Hepatocyte (in vitro differentiated cells): Measurements from ENCODE around the gene OSBP2.

Experiments used
- CTCF ChIP-seq: fragments of 200-600 bp; sonication (generic); IDR thresholded peaks from 2 replicates; pipeline ENCODE4 v1.5.1; 2016; ENCODE audit warnings: antibody characterized with exemption, mild to moderate bottlenecking; ENCODE audit not compliant: poor library complexity
- EZH2 ChIP-seq: fragments of 200-600 bp; sonication (generic); IDR thresholded peaks from 2 replicates; pipeline ENCODE4 v1.6.1; 2016; ENCODE audit warnings: antibody characterized with exemption, mild to moderate bottlenecking, borderline replicate concordance

DNA sequence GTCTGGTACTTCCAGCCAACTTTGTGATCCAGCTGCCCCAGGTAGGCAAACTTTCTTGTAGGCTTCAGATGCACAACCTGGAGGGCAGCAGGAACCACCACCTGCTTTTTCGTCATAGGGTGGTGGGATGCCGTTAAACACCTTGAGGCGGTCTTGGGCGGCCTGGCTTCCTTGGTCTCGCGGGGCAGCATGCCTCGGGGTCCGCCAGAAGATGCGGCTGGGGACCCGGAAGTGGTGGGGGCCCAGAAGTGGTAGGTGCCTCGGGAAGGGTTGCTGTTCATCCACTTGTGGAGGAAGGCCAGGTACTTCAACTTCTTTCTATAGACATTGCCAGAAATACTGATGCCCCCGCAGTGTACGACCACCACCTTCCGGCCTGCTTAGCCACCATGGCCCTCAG lies 40.3 kb upstream of the OSBP2 start:
- TF ChIP-seq CTCF (no peak), EZH2 (no peak)
